GM12892 (cell line): Measurements from ENCODE around the gene TPT1.

Experiments used
- POLR2A ChIP-seq: IDR thresholded peaks from 2 replicates; pipeline ENCODE4 v1.6.1; 2011; ENCODE audit warnings: low read depth, low read length, control low read depth
- POLR2AphosphoS5 ChIP-seq: IDR thresholded peaks from 2 replicates; pipeline ENCODE4 v1.6.1; 2011; ENCODE audit warnings: low read depth, low read length, control low read depth
- TAF1 ChIP-seq: IDR thresholded peaks from 2 replicates; pipeline ENCODE4 v1.6.1; 2011; ENCODE audit warnings: low read depth, mild to moderate bottlenecking, control low read depth, low read length, borderline replicate concordance

DNA sequence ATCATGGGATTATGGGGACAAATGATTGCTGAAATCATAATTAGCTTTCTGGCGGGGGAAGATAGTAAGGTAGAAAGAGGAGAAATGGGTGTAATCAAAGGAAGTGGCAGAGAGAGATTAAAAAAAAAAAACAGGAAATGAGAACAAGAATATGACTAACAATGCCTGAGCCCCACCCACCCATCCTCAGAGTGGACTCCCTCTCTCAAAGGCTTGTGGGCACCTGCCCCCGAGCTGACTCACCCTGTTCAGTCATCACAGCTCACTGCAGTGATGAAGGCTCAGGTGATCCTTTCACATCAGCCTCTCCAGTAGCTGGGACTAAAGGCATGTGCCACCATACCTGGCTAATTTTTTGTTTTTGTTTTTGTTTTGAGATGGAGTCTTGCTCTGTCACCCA lies 26.4 kb upstream of the TPT1 start:
- TF ChIP-seq POLR2AphosphoS5 (no peak), POLR2A (no peak), TAF1 (no peak)
